Skeletal muscle satellite cell (primary cell): ENCODE results near the gene MTFMT.

Source experiments
- H3K27me3 ChIP-seq: 2 replicates; pipeline ENCODE4 v1.7.0; 2013; ENCODE audit warnings: low read length; ENCODE audit not compliant: control insufficient read depth, insufficient read depth
- H3K36me3 ChIP-seq: 2 replicates; pipeline ENCODE4 v1.7.0; 2013; ENCODE audit warnings: mild to moderate bottlenecking, control low read depth, low read length; ENCODE audit not compliant: insufficient read depth
- H3K4me1 ChIP-seq: 2 replicates; pipeline ENCODE4 v1.7.0; 2013; ENCODE audit warnings: low read length; ENCODE audit not compliant: control insufficient read depth, insufficient read depth
- H3K4me2 ChIP-seq: 2 replicates; pipeline ENCODE4 v1.7.0; 2013; ENCODE audit warnings: mild to moderate bottlenecking, low read length
- H3K4me3 ChIP-seq: 2 replicates; pipeline ENCODE4 v1.7.0; 2013; ENCODE audit warnings: low read length
- H3K9ac ChIP-seq: 2 replicates; pipeline ENCODE4 v1.7.0; 2013; ENCODE audit warnings: mild to moderate bottlenecking, low read depth, low read length, moderate library complexity
- H3K9me3 ChIP-seq: replicated peaks from 2 replicates; pipeline ENCODE4 v1.7.0; 2013; ENCODE audit warnings: mild to moderate bottlenecking, control low read depth, low read length

MTFMT gene

DNA sequence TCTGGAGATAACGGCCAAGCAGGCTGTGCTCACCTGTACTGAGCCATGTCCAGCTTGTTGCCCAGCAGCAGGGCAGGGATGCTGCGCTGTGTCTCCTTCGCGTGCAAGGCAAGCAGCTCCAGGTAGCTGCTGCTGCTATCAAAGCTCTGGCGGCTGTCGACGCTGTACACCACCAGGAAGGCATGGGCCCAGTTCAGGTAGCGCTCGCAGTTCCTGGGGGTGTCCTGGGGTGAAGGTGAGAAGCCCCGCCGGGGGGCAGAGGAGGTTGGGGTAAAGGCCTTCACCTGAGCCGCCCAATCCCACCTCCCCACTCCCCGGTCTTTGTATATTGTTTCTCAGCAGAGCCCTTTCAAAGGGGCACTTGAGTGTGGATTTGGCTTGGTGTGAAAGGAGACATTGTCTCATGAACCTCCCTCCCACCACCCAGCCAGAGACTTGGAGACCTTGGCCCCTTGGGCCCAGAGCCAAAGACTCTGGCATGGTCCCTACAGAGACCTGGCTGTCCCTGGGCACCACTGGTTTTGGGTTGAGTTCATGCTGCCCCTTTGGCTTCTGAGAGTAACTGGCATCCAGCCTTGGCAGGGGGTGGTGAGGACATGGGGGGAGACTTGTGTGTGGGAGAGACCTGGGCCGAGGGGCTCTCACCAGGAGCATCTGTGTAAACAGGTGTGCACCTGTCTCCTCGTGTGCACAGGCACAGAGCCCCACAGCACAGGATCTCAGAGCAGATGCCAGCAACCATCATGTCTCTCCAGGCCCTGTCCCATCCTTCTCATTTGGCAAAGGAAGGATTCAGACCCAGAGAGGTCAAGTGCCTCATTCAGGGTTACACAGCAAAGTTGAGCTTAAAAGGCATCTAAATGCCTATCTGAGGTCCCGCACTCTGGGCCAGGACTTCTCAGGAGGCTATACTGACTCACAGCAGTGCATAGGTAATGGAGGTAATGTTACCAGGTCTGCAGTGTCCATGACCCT lies 29.2 kb upstream of the MTFMT start:
- H3K4me3 ChIP-seq, result no peak overlapping the region
- peaks cover 34% of the 10 kb centered on the region for H3K27me3 ChIP-seq
- no peak overlapping the region for H3K9ac ChIP-seq
- H3K4me1 ChIP-seq, result peaks cover 8% of the 10 kb centered on the region
- H3K4me2 ChIP-seq, result no peak overlapping the region
- no peaks in the 10 kb centered on the region for H3K9me3 ChIP-seq
- H3K36me3 ChIP-seq, result no peaks in the 10 kb centered on the region

DNA sequence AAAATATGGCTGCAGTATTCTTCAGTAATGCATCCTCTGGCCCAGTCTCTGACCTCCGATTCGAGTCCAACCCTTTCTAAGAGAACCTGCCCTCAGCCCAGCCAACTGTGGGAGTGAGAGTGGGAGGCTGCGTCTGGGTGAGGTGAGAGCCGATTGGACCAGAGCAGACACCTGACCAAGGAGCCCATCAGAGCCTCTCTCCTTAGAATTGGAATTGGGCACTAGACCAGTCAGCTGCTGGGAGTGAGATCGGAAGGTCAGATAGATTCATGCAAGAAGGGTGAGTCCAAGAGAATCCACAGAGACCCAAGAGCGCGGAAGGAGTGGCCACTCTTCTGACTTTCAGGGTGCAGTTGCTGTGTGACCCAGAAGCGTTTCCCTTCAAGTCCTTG lies 28.1 kb upstream of the MTFMT start:
- Histone ChIP-seq H3K27me3 (peaks cover 24% of the 10 kb centered on the region), H3K36me3 (no peaks in the 10 kb centered on the region), H3K9me3 (no peaks in the 10 kb centered on the region), H3K9ac (no peak overlapping the region), H3K4me2 (no peak overlapping the region), H3K4me3 (no peak overlapping the region), H3K4me1 (peaks cover 8% of the 10 kb centered on the region)

DNA sequence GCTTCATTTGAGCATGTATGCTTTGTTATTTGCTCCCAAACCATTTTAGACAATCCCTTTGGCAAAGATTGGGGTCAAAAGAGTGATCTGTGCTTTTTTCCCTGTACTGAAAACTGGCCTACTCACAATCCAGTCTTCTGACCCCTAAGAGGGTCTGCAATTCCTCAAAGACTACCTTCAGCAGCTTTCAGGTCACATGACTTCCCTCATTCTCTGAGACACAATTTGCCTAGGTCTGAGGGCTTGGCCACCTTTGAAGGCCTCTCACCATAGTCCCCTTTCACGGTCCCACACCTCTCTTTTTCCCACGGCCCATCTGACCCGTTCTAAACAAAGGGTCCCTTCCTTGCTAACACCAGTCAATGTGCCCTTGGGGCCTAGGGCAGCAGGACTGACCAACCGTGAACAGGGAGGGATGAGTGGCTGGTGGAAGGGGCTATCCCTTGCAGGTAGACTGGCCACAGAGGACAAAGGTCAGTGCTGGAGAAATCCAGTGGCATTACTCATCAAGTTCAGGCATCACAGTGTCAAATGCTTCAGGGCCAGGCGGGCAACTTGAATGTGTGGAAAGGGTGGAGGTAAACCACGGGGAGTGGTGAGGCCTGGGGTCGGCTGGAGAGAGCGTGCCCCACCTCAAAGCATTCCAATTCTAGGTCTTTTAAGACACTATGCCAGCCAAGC lies 27.6 kb upstream of the MTFMT start:
- H3K4me1 ChIP-seq, result peaks cover 8% of the 10 kb centered on the region
- H3K36me3 ChIP-seq, result no peaks in the 10 kb centered on the region

DNA sequence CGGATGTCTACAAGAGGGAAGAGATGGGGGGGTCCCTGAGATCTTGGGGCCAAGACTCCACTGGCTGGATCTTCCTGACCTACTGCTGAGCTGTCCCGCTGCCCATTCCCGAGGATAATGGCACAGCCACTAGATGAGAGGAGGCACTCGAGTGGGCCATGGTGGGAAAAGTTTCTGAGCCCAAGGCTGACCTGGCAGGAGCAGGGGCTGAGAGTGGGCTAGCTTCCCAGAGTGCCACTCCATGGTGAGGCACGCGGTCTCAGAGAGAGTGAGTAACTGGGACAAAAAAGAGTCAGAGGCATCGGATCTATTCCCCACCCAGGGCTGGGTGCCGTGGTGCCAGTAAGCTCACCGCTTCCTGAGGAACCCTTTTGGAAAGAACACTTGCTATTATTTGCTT lies 26.7 kb upstream of the MTFMT start:
- Histone ChIP-seq H3K4me2 (no peak overlapping the region), H3K4me3 (no peak overlapping the region), H3K36me3 (no peaks in the 10 kb centered on the region), H3K9me3 (no peaks in the 10 kb centered on the region), H3K4me1 (peaks cover 8% of the 10 kb centered on the region), H3K9ac (no peak overlapping the region), H3K27me3 (peaks cover 18% of the 10 kb centered on the region)

More for the DNA sequence above, 27.6 kb upstream of the MTFMT start:
- H3K27me3 ChIP-seq, result peaks cover 18% of the 10 kb centered on the region
- no peak overlapping the region for H3K9ac ChIP-seq
- no peaks in the 10 kb centered on the region for H3K9me3 ChIP-seq
- no peak overlapping the region for H3K4me2 ChIP-seq
- no peak overlapping the region for H3K4me3 ChIP-seq

DNA sequence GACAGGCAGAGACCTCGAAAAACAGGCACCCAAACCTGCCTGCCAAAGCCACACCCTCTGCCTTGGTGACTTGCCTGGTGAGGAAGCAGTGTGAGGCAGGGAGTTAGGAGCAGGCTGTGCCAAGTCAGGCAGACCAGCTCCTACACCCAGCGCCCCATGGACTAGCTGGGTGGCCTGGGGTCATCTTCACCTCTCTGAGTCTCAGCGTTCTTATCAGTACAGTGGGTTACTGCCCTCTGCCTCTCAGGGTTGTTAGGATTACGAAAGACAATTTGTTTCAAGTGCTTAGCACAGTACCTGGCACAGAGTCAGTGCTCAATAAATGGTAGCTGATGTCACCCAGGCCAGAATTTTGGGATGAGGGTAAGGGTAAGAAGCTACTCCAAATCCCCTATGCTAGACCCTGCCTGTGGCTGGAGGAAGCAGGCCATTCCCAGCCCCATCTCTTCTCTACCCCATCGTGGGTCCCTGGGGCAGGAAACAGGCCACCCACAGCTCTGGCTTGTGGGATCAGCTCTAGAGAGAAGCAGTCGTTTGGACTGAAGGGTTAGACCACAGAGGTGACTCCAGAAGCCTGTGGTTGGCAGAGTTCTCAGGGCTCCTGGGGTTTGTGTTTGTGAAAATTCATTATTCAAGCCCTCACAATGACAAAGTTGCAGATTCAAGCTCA lies 25.9 kb upstream of the MTFMT start:
- no peak overlapping the region for H3K4me2 ChIP-seq
- no peak overlapping the region for H3K9ac ChIP-seq
- no peaks in the 10 kb centered on the region for H3K9me3 ChIP-seq
- H3K4me3 ChIP-seq, result no peak overlapping the region
- H3K4me1 ChIP-seq, result peaks cover 8% of the 10 kb centered on the region
- no peaks in the 10 kb centered on the region for H3K36me3 ChIP-seq
- H3K27me3 ChIP-seq, result peaks cover 20% of the 10 kb centered on the region

DNA sequence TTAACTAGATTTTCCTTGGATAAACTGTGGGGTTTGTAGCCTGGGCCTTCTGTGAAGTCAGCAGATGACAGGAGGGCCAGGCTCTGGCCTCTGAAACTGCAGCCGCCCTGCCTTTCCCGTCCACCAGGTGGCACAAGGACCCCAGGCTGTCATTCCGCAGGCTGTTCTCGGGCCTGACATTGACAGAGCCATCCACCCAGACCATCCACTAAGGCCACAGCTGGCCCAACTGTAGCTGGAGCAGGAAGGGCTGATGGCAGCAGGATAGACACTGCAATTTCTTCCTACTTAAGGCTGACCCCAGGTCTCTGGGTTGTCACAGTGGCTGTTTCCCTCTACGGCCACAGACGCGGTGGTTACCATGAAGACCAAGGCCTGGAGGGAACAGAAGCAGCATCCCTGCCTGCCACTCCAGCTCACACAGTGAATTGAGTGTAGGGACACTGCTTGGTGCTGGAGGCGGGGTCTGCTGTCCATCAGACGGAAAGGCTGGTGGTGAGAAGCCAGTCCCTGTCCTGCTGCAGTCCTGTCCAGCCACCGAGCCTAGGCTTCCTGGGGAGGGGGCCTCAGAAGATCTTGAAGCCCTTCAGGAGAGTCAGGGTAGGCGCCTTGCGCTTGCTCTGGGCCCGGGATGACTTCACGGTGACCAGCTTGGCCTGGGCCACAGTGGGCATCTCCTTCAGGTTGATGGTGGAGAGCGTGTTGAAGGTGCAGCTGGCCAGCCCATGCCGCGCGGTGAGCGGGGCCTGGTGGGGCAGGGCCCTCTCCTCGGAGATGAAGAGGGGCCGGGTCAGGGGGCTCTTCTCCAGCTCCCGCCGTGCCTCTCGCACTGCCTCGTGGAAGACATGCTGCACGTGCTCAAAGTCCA lies 25.1 kb upstream of the MTFMT start:
- Histone ChIP-seq H3K36me3 (no peaks in the 10 kb centered on the region), H3K4me1 (peaks cover 13% of the 10 kb centered on the region), H3K9ac (no peak overlapping the region), H3K4me3 (no peak overlapping the region), H3K4me2 (no peak overlapping the region), H3K27me3 (peaks cover 15% of the 10 kb centered on the region), H3K9me3 (no peaks in the 10 kb centered on the region)

DNA sequence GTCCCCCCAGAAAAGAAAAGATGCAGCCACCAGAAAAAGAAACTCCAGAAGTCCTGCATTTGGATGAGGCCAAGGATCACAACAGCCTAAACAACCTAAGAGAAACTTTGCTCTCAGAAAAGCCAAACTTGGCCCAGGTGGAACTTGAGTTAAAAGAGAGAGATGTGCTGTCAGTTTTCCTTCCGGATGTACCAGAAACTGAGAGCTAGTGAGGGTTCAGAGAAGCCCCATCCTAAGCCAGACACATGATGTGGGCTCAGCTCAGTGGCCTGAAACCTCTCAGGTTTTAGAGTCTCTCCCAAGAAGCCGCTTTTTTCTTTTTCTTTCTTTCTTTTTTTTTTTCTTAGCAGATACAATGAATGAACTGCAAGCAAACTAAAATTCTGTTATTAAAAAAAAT lies 23.5 kb upstream of the MTFMT start:
- Histone ChIP-seq H3K4me3 (no peak overlapping the region), H3K36me3 (no peaks in the 10 kb centered on the region), H3K4me2 (no peak overlapping the region), H3K9me3 (no peaks in the 10 kb centered on the region), H3K27me3 (peaks cover 8% of the 10 kb centered on the region), H3K9ac (no peak overlapping the region), H3K4me1 (peaks cover 19% of the 10 kb centered on the region)

DNA sequence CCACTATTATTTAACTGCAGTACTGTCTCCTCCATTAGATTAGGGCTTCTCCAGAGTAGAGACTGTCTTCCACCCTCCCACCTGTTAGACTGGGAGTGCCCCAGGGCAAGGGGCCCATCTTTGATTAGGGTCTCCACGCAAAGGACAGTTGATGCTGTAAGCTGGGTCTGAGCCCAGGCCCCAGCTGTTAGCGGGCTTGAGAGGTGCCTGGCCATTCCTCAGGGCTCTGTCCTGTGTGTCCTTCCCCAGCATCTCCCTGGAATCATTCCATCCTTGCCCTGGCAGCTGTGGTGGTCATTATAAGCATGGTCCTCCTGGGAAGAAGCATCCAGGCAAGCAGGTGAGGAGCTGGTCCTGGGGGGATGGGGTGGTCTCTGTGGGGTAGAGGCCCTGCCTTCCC lies 21.8 kb upstream of the MTFMT start:
- no peak overlapping the region for H3K4me3 ChIP-seq

DNA sequence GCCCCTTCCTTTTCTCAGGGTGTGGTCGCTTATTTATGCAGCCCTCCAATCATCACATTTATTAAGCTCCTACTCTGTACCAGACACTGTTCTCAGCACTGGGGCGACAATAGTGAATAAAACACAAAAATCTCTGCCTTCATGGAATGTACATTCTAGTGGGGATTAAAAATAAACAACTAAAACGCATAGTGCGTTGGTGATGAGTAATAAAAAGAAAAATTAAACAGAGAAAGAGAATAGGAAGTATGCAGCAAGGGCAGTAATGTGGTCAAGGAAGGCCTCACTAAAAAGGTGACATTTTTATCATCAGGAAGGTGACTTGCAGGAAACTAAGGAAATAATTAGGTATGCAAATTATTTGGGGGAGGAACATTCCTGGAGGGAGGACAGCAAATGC lies 20.8 kb upstream of the MTFMT start:
- Histone ChIP-seq H3K9me3 (no peaks in the 10 kb centered on the region), H3K27me3 (peaks cover 2% of the 10 kb centered on the region), H3K9ac (no peak overlapping the region), H3K4me1 (peaks cover 14% of the 10 kb centered on the region), H3K4me3 (no peak overlapping the region), H3K36me3 (no peaks in the 10 kb centered on the region), H3K4me2 (no peak overlapping the region)

More for the DNA sequence above, 21.8 kb upstream of the MTFMT start:
- Histone ChIP-seq H3K27me3 (peaks cover 8% of the 10 kb centered on the region), H3K36me3 (no peaks in the 10 kb centered on the region), H3K4me1 (peaks cover 13% of the 10 kb centered on the region), H3K9ac (no peak overlapping the region), H3K4me2 (no peak overlapping the region), H3K9me3 (no peaks in the 10 kb centered on the region)

DNA sequence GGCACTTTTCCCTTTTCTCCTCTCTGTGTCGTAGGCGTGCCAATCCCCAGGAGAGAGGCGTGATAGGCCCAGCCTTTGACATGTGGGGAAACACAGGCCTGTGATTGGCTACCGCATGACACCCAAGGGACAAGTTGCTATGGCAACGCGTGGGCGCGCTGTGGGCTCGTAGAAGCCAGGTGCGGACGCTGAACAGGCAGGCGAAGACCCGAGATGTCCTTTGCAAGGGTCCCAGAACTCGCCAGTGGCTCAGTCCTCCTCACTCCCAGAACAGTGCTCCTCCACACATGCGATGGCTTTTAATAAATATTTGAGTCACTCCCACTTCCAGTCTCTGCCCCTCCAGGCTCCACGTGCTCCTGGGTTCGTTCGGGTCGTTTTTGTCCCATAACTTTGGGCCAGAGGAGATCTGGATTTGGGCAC lies 20.0 kb upstream of the MTFMT start:
- H3K4me3 ChIP-seq, result peak overlapping the region; percentile 66
- H3K9me3 ChIP-seq, result no peaks in the 10 kb centered on the region
- peaks cover 22% of the 10 kb centered on the region for H3K4me1 ChIP-seq
- peak overlapping the region; percentile 82 for H3K4me2 ChIP-seq
- H3K27me3 ChIP-seq, result peaks cover 2% of the 10 kb centered on the region
- no peaks in the 10 kb centered on the region for H3K36me3 ChIP-seq
- no peak overlapping the region for H3K9ac ChIP-seq

DNA sequence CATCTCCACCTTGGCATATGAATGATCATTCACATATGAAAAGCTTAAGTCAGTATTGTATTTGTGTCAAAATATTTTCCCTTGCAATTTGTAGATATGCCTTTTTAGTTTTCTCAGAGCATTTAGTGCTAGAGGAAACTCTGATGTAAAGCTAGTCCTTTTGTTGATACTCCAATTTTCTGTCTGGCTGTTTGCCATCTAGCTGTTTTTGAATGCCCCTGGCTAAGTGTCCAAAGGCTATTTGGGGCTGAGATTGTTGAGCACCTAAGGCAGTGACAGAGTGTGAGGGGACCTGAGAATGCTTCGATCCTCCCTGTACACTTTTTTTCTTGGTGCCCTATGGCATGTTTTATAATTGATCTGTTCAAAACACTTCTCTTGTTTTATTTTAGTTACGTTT lies 18.8 kb upstream of the MTFMT start:
- Histone ChIP-seq H3K36me3 (no peaks in the 10 kb centered on the region), H3K9ac (no peak overlapping the region), H3K4me3 (no peak overlapping the region), H3K9me3 (no peaks in the 10 kb centered on the region), H3K27me3 (peaks cover 2% of the 10 kb centered on the region), H3K4me1 (peaks cover 30% of the 10 kb centered on the region), H3K4me2 (no peak overlapping the region)
